A549 treated with AZD9567 at 1 μM for 4 hours (cell line): ENCODE measurements around the gene ATP11C. TPM values are rescaled to one million over a fixed set of nuclear protein-coding genes. Genes with fewer than 3 reads are reported as not detected.

ENCODE experiments used
- total RNA-seq: library from RNA; stranded (reverse); fragments of 200-300 nt; extraction: Qiagen RNA extraction; gene quantifications from 5 replicates; pipeline ENCODE4 v1.2.3, GENCODE V29; 2022; ENCODE audit not compliant: insufficient read depth

The ATP11C gene
- 7.1 to 11.7 TPM (median 10.9 TPM) in 5 replicates for total RNA-seq

DNA sequence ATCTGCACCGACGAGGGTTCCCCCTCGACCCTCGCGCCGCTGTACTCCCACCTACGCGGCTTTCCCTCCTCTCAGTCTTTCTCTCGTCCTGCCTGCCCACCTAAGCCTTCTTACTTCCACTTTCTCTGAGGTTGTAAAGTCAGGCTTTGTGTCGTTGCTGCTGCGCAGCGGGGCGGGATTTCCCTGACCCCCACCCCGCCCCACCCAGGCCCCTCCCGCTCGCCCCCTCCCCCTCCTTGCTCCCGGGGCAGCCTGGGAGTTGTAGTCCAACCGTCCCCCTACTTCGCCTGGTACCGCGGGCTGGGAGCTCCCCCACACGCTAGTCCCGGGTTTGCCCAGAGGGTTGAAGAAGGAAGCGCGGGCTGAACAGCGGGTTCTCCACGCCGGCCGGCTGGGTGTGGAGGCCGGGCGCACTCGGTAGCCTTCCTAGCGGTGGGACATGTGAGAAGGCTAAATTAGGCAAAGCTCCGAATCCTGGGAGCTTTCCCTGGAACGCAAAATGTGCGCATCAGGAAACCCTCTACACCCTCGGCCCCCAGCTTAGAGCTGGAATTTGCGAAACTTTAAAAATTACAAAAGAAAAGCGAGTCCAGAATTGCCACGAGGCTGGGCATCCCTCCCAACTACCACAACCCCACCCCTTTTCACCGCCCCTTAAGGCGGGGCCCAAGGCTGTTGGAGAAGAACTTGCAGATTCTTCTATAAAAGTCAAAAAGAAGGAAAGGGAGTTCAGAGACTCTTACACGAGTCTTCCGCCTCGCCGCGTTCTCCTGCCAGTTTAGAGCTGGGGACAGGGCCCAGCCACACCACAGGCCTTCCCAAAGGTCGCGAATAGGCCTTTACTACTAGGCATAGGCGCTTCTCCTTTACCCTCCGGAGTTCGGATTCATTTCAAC, at the start of gene ATP11C:
TSS of gene ATP11C (minus strand) at position 153 of the 896 bp plus-strand sequence. CDS start 1,011 bp downstream, outside the sequence.

DNA sequence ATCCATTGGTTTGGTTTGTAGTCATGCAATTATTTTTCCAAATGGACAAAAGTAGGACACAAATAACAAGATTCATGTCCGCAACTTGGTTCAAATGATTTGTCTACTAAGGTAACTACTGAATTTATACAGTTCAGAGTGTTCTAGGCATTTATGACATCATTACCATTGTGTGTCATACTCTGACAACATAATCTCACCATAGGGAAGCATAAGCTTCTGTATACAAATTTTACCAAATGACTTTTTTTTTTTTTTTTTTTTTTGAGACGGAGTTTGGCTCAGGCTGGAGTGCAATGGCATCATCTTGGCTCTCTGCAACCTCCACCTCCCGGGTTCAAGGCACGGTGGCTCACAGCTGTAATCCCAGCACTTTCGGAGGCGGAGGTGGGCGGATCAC, 32.6 kb upstream of the ATP11C start, which contains the start of gene CXorf66:
TSS of gene CXorf66 (minus strand) at position 101 of the 400 bp plus-strand sequence. CDS start at position 76, 25 bp downstream.

DNA sequence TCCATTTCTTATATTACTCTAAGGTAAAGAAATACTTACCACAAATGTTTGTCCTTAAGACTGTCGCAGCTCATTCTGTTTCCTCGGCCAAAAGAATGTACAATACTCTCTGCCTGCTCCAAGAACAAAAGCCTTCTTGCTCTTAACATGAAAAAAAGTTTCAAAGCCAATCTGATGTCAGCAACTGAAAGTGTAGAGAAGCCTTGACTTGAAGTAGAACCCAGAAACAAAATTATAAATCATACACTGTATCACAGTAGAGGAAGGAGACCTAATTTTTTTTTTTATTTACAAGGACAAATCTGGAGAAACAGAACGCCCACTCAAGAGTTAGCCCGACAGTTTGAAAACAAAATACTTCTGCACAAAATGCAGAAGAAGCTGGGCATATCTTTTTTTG, 224.8 kb downstream of the ATP11C start, which contains the start of gene MCF2:
TSS of gene MCF2 (minus strand) at position 101 of the 400 bp plus-strand sequence. CDS start 56,423 bp downstream, outside the sequence.

Other genes starting within 250 kb of the ATP11C start
- gene MCF2, start 224.9 kb downstream of the ATP11C start, total RNA-seq, result 0.02 to 0.08 TPM (median 0.06 TPM) in 4 of 5 replicates, not detected in the other
- gene CXorf66, start 32.5 kb upstream of the ATP11C start, total RNA-seq, result not detected in 5 replicates